ENCODE measurements around the gene TEX38.

GRCh38 chr1:46654012-46654411 lies 17.6 kb upstream of the TEX38 start:
- TF ChIP-seq CTCF (IDR thresholded peaks at IDR 0.05) (no peak), POLR2A (IDR thresholded peaks at IDR 0.05) (no peak)
